HepG2 (cell line): ENCODE data around the gene ANKRD31. TPM values are rescaled to one million over a fixed set of nuclear protein-coding genes. Genes with fewer than 3 reads are reported as not detected.

Source experiments
- ASH2L ChIP-seq: fragments of 300-600, 200-600 bp; sonication (generic); IDR thresholded peaks from 2 replicates; pipeline ENCODE4 v1.7.0; 2017; ENCODE audit warnings: low read depth, mild to moderate bottlenecking, moderate library complexity, mixed read lengths, low read length; ENCODE audit not compliant: insufficient read length
- IKZF4 ChIP-seq: sonication (generic); formaldehyde crosslinking; IDR thresholded peaks from 2 replicates; pipeline ENCODE4 v1.5.1; 2020; ENCODE audit warnings: borderline replicate concordance, mild to moderate bottlenecking, low read depth, missing genetic modification reagents; ENCODE audit errors: not compliant biosample characterization
- KLF13 ChIP-seq: sonication (generic); formaldehyde crosslinking; IDR thresholded peaks from 2 replicates; pipeline ENCODE4 v1.4.0; 2020; ENCODE audit warnings: mild to moderate bottlenecking, missing genetic modification reagents
- MAFK ChIP-seq, 2 experiments: IDR thresholded peaks in 1 of 2; conservative IDR thresholded peaks in 1 of 2; 2 replicates each; pipeline ENCODE4 v1.6.1; 2011; ENCODE audit warnings: improper control_type of control experiment in 2 of 2, low read length in 2 of 2
- MXD4 ChIP-seq: IDR thresholded peaks from 2 replicates; pipeline ENCODE4 v1.6.1; 2016; ENCODE audit warnings: mild to moderate bottlenecking, missing biosample characterization, missing genetic modification reagents
- RELA ChIP-seq: sonication (generic); formaldehyde crosslinking; IDR thresholded peaks from 2 replicates; pipeline ENCODE4 v1.4.0; 2020; ENCODE audit warnings: missing genetic modification reagents
- SETDB1 ChIP-seq: sonication (generic); formaldehyde crosslinking; IDR thresholded peaks from 2 replicates; pipeline ENCODE4 v1.5.1; 2020; ENCODE audit warnings: missing genetic modification reagents, mild to moderate bottlenecking, borderline replicate concordance
- SRF ChIP-seq: IDR thresholded peaks from 2 replicates; pipeline ENCODE4 v1.6.1; 2011; ENCODE audit warnings: mild to moderate bottlenecking, low read depth, low read length, moderate library complexity
- ZNF34 ChIP-seq: sonication (generic); formaldehyde crosslinking; IDR thresholded peaks from 2 replicates; pipeline ENCODE4 v1.4.0; 2020; ENCODE audit warnings: mild to moderate bottlenecking, missing genetic modification reagents, borderline replicate concordance
- ZNF589 ChIP-seq: sonication (generic); formaldehyde crosslinking; conservative IDR thresholded peaks from 2 replicates; pipeline ENCODE4 v1.8.0; 2022; ENCODE audit warnings: mild to moderate bottlenecking, moderate library complexity, missing genetic modification reagents
- ZNF782 ChIP-seq: sonication (generic); formaldehyde crosslinking; IDR thresholded peaks from 2 replicates; pipeline ENCODE4 v1.4.0; 2020; ENCODE audit warnings: missing genetic modification reagents, mild to moderate bottlenecking, borderline replicate concordance
- ZSCAN5A ChIP-seq: sonication (generic); formaldehyde crosslinking; IDR thresholded peaks from 2 replicates; pipeline ENCODE4 v1.8.0; 2022; ENCODE audit warnings: mild to moderate bottlenecking, missing genetic modification reagents, borderline replicate concordance
- polyA plus RNA-seq, 8 experiments: library from polyadenylated mRNA; depleted of rRNA in 3 of 8; stranded (reverse) in 7 of 8; unstranded in 1 of 8; fragments of >200 nt; fragmentation: Illumina TruSeq in 4 of 8; extraction: Trizol in 4 of 8; gene quantifications; 2 replicates each; pipeline versions ENCODE4 v1.2.1 to v1.2.3, GENCODE V29; 2011 to 2016; ENCODE audit warnings: low read depth in 4 of 8, missing spikeins in 1 of 8, mixed read lengths in 1 of 8; ENCODE audit not compliant: insufficient read depth in 1 of 8
- total RNA-seq, 5 experiments: library from RNA; depleted of rRNA; stranded (reverse); fragments of >200 nt; fragmentation: Illumina TruSeq; extraction: Trizol; gene quantifications; 2 replicates each; pipeline ENCODE4 v1.2.3, GENCODE V29; 2016; ENCODE audit warnings: low read depth in 1 of 5
- TF ChIP-seq, protein P1 (sequence below): sonication (generic); formaldehyde crosslinking; IDR thresholded peaks from 2 replicates; pipeline ENCODE4 v1.5.1; 2020; ENCODE audit warnings: mild to moderate bottlenecking, missing genetic modification reagents, borderline replicate concordance
- TF ChIP-seq, protein P2 (sequence below): sonication (generic); formaldehyde crosslinking; IDR thresholded peaks from 2 replicates; pipeline ENCODE4 v1.5.0; 2020; ENCODE audit warnings: missing genetic modification reagents
- TF ChIP-seq, protein P3 (sequence below): sonication (generic); formaldehyde crosslinking; conservative IDR thresholded peaks from 2 replicates; pipeline ENCODE4 v1.8.0; 2022; ENCODE audit warnings: mild to moderate bottlenecking, moderate library complexity, missing genetic modification reagents

ANKRD31 gene
- total and polyA plus RNA-seq, 2 of the 13 experiments (the other 11 are each of a cell fraction or from before 2014, with no cell fraction given) = 0.01 to 0.09 TPM

- TF ChIP-seq, protein P1, sequence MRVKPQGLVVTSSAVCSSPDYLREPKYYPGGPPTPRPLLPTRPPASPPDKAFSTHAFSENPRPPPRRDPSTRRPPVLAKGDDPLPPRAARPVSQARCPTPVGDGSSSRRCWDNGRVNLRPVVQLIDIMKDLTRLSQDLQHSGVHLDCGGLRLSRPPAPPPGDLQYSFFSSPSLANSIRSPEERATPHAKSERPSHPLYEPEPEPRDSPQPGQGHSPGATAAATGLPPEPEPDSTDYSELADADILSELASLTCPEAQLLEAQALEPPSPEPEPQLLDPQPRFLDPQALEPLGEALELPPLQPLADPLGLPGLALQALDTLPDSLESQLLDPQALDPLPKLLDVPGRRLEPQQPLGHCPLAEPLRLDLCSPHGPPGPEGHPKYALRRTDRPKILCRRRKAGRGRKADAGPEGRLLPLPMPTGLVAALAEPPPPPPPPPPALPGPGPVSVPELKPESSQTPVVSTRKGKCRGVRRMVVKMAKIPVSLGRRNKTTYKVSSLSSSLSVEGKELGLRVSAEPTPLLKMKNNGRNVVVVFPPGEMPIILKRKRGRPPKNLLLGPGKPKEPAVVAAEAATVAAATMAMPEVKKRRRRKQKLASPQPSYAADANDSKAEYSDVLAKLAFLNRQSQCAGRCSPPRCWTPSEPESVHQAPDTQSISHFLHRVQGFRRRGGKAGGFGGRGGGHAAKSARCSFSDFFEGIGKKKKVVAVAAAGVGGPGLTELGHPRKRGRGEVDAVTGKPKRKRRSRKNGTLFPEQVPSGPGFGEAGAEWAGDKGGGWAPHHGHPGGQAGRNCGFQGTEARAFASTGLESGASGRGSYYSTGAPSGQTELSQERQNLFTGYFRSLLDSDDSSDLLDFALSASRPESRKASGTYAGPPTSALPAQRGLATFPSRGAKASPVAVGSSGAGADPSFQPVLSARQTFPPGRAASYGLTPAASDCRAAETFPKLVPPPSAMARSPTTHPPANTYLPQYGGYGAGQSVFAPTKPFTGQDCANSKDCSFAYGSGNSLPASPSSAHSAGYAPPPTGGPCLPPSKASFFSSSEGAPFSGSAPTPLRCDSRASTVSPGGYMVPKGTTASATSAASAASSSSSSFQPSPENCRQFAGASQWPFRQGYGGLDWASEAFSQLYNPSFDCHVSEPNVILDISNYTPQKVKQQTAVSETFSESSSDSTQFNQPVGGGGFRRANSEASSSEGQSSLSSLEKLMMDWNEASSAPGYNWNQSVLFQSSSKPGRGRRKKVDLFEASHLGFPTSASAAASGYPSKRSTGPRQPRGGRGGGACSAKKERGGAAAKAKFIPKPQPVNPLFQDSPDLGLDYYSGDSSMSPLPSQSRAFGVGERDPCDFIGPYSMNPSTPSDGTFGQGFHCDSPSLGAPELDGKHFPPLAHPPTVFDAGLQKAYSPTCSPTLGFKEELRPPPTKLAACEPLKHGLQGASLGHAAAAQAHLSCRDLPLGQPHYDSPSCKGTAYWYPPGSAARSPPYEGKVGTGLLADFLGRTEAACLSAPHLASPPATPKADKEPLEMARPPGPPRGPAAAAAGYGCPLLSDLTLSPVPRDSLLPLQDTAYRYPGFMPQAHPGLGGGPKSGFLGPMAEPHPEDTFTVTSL (CRISPR knock-in tag) = peak; percentile 19; the same call in 1 of the 2 replicates
- TF ChIP-seq RELA (CRISPR knock-in tag) (no peak), ZNF34 (CRISPR knock-in tag) (no peak), SETDB1 (CRISPR knock-in tag) (no peak), KLF13 (CRISPR knock-in tag) (no peak), MAFK (conservative IDR thresholded peaks at IDR 0.05 in 1 of 2, IDR thresholded peaks at IDR 0.05 in 1 of 2; ENCODE audit: low read length in 2 of 2) (no peak), ASH2L (peak; percentile 54), IKZF4 (CRISPR knock-in tag) (peak; percentile 23), SRF (no peak), MXD4 (no peak), ZSCAN5A (CRISPR knock-in tag) (0 out of 2 replicates have a peak, but pooled peaks have one; percentile 44), ZNF782 (CRISPR knock-in tag) (no peak), ZNF589 (no peak)
- TF ChIP-seq, protein P2, sequence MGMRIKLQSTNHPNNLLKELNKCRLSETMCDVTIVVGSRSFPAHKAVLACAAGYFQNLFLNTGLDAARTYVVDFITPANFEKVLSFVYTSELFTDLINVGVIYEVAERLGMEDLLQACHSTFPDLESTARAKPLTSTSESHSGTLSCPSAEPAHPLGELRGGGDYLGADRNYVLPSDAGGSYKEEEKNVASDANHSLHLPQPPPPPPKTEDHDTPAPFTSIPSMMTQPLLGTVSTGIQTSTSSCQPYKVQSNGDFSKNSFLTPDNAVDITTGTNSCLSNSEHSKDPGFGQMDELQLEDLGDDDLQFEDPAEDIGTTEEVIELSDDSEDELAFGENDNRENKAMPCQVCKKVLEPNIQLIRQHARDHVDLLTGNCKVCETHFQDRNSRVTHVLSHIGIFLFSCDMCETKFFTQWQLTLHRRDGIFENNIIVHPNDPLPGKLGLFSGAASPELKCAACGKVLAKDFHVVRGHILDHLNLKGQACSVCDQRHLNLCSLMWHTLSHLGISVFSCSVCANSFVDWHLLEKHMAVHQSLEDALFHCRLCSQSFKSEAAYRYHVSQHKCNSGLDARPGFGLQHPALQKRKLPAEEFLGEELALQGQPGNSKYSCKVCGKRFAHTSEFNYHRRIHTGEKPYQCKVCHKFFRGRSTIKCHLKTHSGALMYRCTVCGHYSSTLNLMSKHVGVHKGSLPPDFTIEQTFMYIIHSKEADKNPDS (CRISPR knock-in tag) = no peak
- TF ChIP-seq, protein P3, sequence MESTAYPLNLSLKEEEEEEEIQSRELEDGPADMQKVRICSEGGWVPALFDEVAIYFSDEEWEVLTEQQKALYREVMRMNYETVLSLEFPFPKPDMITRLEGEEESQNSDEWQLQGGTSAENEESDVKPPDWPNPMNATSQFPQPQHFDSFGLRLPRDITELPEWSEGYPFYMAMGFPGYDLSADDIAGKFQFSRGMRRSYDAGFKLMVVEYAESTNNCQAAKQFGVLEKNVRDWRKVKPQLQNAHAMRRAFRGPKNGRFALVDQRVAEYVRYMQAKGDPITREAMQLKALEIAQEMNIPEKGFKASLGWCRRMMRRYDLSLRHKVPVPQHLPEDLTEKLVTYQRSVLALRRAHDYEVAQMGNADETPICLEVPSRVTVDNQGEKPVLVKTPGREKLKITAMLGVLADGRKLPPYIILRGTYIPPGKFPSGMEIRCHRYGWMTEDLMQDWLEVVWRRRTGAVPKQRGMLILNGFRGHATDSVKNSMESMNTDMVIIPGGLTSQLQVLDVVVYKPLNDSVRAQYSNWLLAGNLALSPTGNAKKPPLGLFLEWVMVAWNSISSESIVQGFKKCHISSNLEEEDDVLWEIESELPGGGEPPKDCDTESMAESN = peak; percentile 74
Observed at GRCh38 chr5:75236322-75237316, at the start of gene ANKRD31 (continued).
